HL-60 (cell line): ENCODE results near the gene DUS2.
A peak's percentile ranks its signal among the peaks of the same experiment; 100 is the strongest.
"Not testable (repeated sequence)": the region's sequence is repeated elsewhere in the genome, so short reads cannot be mapped to it uniquely, and the experiment has no call there.

Experiments used
- DNase-seq, 2 experiments: peaks; one replicate each; pipeline ENCODE4 v3.0.0-alpha.2; 2010 to 2020; ENCODE audit warnings: low read depth in 1 of 2, low spot score in 1 of 2
- H3K27ac ChIP-seq: fragments of 250-450 bp; sonication (Bioruptor Pico); replicated peaks from 2 replicates; pipeline ENCODE4 v1.5.1; 2020; ENCODE audit warnings: mild to moderate bottlenecking, moderate library complexity
- H3K27me3 ChIP-seq: fragments of 250-450 bp; sonication (Bioruptor Pico); 2 replicates; pipeline ENCODE4 v1.5.1; 2021; ENCODE audit warnings: mild to moderate bottlenecking, moderate library complexity; ENCODE audit not compliant: insufficient read depth, poor library complexity, severe bottlenecking
- H3K4me3 ChIP-seq: replicated peaks from 2 replicates; pipeline ENCODE4 v1.5.1; 2011; ENCODE audit warnings: mild to moderate bottlenecking, control low read depth, low read length; ENCODE audit not compliant: insufficient read depth
- CTCF ChIP-seq: IDR thresholded peaks from one replicate; pipeline ENCODE4 v1.5.1; 2011; ENCODE audit warnings: low read length, control low read depth, inconsistent platforms; ENCODE audit not compliant: insufficient read depth
- GABPA ChIP-seq: IDR thresholded peaks from 2 replicates; pipeline ENCODE4 v1.6.1; 2012; ENCODE audit warnings: low read depth
- POLR2AphosphoS5 ChIP-seq: IDR thresholded peaks from 2 replicates; pipeline ENCODE4 v1.6.1; 2012; ENCODE audit warnings: low read depth
- REST ChIP-seq: IDR thresholded peaks from 2 replicates; pipeline ENCODE4 v1.6.1; 2012; ENCODE audit warnings: low read depth; ENCODE audit not compliant: insufficient replicate concordance
- SPI1 ChIP-seq: IDR thresholded peaks from 2 replicates; pipeline ENCODE4 v1.6.1; 2012; ENCODE audit warnings: low read depth, mild to moderate bottlenecking, borderline replicate concordance

DUS2 gene

GRCh38 chr16:68111379-68111778 lies 88.3 kb downstream of the DUS2 start:
- DNase-seq: no peak
- TF ChIP-seq REST (no peak), SPI1 (no peak), CTCF (no peak), POLR2AphosphoS5 (no peak), GABPA (no peak)
- Histone ChIP-seq H3K27me3 (no peaks in the 10 kb centered on the region), H3K27ac (no peak overlapping the region), H3K4me3 (no peak overlapping the region)

GRCh38 chr16:68113059-68113761 lies 90.1 kb downstream of the DUS2 start:
- Histone ChIP-seq H3K4me3 (no peak overlapping the region), H3K27ac (no peak overlapping the region), H3K27me3 (no peaks in the 10 kb centered on the region)
- TF ChIP-seq REST (no peak), CTCF (no peak), SPI1 (no peak), GABPA (no peak), POLR2AphosphoS5 (no peak)
- peak in 1 of 2 experiments; percentile 51 for DNase-seq

GRCh38 chr16:68113765-68114240 lies 90.7 kb downstream of the DUS2 start:
- TF ChIP-seq SPI1 (no peak), POLR2AphosphoS5 (no peak), GABPA (no peak)
- Histone ChIP-seq H3K4me3 (no peak overlapping the region), H3K27me3 (no peaks in the 10 kb centered on the region), H3K27ac (no peak overlapping the region)
- no peak for DNase-seq

GRCh38 chr16:68114939-68115338 lies 91.9 kb downstream of the DUS2 start:
- H3K27ac ChIP-seq, H3K4me3 ChIP-seq: not testable (repeated sequence)

GRCh38 chr16:68115851-68116250 lies 92.8 kb downstream of the DUS2 start:
- H3K27me3 ChIP-seq: no peaks in the 10 kb centered on the region
- TF ChIP-seq REST (no peak), CTCF (no peak), SPI1 (no peak), GABPA (no peak), POLR2AphosphoS5 (no peak)
- no peak overlapping the region for H3K27ac ChIP-seq
- H3K4me3 ChIP-seq: no peak overlapping the region
- DNase-seq: no peak

More at GRCh38 chr16:68114939-68115338, 91.9 kb downstream of the DUS2 start:
- DNase-seq, H3K27me3 ChIP-seq: not testable (repeated sequence)
